GM18499 (cell line): ENCODE data around the gene ANK2.

Experiments used
- ATAC-seq: cut with Tn5 transposase; IDR thresholded peaks from one replicate; pipeline ENCODE4 v1.9.1; 2021; ENCODE audit warnings: moderate number of reproducible peaks; ENCODE audit not compliant: insufficient read depth, unreplicated experiment

Gene ANK2

DNA sequence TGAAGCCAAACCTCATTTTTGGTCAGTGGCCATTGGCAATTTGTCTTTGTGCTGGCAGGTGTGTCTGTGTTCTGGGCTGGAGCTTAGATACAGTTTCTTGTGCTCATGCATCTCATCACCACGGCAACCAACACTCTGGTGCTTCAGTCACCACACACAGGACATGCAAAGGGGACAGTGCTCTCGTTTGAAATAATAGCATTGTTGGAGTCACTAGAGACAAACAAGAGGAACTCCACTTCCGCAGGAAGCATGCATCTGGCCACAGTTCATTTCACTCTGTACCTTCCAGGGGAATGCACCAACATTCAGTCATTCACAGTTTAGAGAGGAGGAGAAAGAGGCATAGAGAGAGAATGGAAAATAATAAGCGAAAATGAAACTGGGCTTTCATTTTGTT lies 267.4 kb downstream of the ANK2 start:
- ATAC-seq: peak; percentile 92

DNA sequence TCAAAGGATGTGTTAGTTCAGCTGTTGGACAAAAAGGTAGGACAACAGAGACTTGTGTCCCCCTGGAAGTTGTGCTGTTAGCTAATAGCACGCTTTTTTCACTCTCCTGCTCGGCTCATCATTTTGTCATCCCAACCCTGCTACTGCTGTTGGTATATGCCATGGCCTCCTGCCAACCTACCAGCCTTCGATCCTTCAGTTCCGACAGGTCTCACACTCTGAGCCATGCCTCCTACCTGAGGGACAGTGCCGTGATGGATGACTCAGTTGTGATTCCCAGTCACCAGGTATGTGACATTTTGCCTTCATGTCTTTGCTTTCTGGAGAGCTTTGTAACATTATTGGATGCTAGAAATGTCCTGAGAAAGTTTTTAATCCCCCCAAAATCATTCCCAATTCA lies 268.1 kb downstream of the ANK2 start:
- ATAC-seq: no peak

DNA sequence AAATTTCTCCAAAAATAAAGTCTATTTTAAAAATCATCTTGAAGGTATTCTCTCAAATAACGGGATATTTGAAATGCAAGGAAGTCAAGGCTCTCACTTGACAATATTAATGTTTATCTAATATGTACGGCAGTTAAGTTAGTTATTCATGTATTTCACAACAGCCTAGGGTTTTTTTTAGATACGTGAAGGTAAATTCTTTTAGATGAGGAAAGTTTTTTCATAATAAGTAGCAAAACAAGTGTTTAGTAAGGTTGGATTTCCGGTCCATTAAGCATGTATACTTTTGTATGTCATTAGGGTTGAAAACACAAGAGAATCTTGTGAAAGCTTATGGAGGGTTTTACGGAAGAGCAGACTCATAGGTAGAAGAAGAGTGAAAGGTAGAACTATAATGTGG lies 273.3 kb downstream of the ANK2 start:
- ATAC-seq: no peak

DNA sequence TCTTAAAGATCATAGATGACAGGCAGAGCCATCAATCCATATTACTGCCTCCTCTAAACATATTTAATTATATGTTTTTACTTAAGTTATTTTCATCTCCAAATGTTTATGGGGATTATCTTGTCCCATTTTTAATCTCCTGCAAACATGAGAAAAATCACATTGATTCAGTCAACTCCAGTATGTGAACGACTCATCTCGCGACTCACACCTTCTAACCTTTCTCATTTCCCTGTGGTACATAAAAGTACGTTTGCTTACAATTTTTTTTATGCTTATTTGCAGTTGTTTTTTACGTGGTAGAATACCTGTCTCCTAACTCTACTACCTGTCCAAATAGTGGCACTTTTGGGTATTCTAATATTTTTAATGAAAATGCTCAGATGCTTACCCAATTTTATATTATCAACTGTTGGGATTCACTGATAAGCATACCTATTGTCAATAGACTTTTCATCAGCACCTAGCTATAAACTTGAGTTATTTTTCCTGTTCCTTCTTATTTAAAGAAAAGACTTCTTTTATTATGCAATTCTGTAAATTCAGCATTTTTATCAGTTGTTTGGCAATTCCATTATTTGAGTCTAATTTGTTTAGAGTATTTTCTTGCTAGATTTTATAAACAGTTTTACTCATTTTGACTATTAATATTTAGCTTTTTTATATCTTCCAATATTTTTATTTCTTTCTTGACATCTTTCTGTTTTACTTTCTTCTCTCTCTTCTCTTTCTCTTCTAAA lies 276.6 kb downstream of the ANK2 start:
- no peak for ATAC-seq

DNA sequence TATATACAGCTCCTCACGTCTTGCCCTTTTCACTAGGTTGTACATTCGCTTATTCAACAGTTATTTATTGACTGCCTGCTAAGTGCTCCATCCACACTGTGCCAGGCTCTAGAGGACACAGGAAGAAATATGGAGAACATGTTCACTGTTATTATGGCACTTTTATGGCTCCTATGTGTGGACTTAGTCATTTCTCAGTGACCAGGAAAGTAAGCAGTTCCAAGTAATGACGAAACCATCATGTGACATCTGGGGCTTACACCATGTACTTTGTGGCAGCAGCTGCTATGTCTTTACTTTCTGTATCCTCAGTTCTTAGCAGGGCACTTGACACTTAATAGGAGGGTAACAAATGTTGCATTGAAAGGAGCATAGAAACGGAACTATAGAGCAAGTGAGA lies 278.0 kb downstream of the ANK2 start:
- ATAC-seq: no peak

DNA sequence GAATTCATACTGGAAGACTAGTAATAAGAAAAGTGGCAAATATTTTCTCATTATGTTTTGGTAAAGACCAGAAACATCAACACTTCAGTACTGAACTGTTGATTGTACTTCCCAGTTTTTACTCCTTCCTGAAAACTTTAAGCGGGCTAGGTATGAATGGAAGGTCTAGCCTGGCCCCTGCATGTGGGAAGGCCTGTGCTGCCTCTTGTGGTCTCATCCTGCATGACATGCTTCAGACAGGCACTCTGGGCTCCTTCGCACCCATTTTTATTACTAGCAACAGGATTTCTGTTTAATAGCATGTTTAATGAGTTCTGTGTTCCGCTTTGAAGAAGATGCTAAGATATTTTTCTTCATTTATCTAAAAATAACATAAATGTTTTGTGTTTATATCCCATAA lies 279.1 kb downstream of the ANK2 start:
- no peak for ATAC-seq

DNA sequence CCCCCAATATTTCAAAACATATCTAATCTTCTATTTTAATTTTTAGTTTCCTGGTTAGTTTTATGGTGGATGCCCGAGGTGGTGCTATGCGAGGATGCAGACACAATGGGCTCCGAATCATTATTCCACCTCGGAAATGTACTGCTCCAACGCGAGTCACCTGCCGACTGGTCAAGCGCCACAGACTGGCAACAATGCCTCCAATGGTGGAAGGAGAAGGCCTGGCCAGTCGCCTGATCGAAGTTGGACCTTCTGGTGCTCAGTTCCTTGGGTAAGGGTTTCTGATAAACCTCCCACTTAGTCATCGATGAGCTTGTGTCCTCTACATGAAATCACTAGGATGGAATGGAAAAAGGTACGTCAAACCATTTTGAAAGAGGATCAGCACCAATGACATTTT lies 280.7 kb downstream of the ANK2 start:
- ATAC-seq: no peak

DNA sequence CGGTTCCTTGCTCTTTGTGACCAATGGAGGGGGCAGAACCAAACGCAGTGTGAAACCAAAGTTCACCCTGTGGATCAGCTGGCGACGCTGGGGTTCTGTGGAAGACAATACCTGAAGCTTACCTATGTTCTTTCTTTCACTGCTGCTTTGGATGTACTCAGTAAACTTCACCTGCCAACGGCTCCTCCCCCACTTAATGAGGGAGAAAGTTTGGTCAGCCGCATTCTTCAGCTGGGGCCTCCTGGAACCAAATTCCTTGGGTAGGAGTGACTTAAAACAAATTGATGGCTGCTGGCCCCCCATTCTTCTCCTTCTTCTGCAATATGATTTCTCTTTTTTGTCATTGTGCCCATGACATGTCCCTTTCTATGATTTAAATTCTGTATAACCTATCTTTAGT lies 282.4 kb downstream of the ANK2 start:
- no peak for ATAC-seq

DNA sequence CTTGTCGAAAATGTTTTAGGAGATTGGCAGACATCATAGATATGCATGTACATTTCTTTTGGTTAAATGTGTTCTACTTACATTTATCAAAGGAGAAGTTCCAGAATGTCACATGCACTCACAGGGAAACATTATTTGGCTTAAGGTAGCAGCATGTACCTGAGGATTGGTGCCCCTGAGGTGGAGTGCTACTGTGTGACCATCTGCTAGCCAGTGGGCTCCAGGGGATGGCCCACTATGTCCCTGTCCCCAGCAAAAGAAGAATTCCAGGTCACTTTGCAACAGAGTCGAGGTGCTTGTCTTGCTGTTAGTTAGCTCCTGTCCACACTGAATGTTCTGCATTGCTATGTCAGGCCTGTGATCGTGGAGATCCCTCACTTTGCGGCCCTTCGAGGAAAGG lies 283.2 kb downstream of the ANK2 start:
- ATAC-seq: no peak

DNA sequence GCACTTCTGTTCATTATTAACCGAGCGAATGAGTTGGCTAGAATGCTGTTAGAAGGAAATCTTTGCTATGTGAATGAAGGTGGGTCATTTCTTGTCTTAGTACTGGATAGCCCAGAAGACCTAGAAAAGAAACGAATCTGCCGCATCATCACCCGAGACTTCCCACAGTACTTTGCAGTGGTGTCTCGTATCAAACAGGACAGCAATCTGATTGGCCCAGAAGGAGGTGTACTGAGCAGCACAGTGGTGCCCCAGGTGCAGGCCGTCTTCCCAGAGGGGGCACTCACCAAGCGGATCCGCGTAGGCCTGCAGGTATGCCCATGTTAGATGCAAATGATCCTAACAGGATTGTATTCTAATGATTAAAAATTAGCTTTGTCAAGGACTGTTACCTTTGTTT lies 286.3 kb downstream of the ANK2 start:
- ATAC-seq: no peak

DNA sequence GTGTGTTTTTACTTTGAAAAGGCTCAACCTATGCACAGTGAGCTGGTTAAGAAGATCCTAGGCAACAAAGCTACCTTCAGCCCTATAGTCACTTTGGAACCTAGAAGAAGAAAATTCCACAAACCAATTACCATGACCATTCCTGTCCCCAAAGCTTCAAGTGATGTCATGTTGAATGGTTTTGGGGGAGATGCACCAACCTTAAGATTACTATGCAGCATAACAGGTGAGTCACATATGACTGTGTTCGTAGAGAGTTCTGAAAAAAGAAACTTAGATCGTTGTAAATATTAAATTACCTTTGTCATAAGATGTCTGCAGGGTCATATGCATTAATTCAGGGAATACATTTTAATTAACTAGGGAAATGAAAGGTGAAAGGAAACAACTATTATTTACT lies 287.1 kb downstream of the ANK2 start:
- ATAC-seq: no peak

DNA sequence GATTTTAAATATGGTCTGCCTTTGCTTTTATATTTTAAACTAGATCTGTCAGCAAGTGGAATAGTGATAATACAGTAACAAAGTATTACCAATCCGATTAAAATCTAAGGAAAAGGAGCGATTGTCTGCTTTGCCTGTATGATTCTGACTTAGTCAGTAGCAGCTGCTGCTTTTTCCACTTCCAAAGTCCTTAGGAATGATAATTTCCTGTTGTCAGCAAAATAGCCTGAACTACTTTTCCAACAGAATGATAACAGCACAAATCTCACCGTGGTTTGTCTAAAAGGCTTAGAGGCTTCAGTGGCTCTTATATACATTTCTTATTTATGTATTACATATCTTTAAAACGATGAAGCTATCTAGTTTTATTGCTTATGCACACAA lies 290.0 kb downstream of the ANK2 start:
- no peak for ATAC-seq

DNA sequence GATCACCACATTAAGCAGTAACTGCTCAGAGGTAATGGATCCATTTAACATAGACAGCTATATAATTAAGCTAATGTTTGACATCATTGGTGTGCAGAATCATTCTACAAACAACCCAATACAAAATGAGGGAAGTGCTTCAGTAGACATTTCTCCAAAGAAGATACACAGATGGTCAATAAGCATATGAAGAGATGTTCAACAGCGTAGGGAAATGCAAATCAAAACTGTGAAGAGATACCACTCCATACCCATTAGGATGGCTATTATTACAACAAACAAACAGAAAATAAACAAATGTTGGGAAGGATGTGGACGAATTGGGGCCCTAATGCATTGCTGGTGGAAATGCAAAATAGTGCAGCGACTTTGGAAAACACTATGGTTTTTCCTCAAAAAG lies 294.6 kb downstream of the ANK2 start:
- no peak for ATAC-seq

DNA sequence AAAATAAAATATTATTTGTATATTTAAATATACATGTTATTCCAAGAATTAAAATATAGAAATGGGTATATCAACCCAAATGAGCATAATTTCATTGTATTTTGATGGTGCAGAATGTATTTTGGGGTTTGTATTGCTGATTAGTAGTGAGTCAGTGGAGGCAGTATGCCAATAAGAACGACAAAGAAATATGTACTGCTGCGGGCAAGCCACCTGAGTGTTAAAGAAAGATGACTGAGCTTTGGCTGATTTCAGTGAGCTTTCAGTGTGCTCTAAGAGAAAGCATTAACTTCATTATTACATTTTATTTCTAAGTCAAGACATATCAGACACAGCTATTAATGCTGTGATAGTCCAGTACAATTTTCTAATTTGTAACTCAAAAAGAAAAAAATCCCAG lies 297.8 kb downstream of the ANK2 start:
- no peak for ATAC-seq

DNA sequence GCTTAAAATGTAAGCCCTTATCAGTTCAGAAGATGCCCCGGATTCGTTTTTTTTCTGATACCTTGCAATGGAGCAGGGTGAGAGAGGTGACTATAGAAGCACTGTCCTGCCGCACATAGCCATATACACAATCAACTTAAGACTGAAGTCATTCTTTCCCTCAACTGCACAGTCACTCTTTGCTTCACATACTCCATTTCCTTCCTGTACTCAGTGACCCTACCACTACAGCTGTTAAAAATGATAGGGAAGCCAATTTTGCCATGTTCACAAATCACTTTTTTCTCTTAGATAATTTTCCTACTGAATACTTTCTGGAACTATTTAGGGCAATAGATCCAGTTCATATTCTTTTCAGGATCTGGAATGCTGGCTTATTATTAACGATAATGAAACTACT lies 300.0 kb downstream of the ANK2 start:
- ATAC-seq: peak; percentile 73

DNA sequence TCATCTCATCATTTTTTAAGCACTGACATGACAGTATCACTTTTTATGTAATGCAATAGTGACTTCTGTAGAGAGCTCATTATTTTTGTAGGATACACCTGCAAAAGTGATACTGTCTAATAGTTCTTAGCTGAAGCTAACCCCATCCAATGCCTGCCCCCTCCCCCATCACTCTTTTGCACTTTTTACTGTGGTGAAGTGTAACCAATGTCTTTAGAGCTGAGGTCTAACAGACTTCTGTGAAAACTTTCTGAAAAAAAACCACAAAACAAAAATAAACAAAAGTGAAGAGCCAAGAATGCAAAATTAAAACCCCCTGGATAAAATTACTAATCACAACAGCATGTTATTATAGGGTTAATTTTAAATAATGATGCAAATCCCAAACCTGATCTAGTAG lies 301.1 kb downstream of the ANK2 start:
- no peak for ATAC-seq

DNA sequence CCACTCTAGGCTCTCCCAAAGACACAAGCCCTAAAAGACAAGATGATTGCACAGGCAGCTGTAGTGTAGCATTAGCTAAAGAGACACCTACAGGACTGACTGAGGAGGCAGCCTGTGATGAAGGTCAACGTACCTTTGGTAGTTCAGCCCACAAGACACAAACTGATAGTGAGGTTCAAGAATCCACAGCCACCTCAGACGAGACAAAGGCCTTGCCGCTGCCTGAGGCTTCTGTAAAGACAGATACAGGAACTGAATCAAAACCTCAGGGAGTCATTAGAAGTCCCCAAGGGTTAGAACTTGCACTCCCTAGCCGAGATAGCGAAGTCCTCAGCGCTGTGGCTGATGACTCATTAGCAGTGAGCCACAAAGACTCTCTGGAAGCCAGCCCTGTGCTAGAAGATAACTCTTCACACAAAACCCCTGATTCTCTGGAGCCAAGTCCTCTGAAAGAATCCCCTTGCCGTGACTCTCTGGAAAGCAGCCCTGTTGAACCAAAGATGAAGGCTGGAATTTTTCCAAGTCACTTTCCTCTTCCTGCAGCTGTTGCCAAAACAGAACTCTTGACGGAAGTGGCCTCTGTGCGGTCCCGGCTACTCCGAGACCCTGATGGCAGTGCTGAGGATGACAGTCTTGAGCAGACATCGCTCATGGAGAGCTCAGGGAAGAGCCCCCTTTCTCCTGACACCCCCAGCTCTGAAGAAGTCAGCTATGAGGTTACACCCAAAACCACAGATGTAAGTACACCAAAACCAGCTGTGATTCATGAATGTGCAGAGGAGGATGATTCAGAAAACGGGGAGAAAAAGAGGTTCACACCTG lies 306.3 kb downstream of the ANK2 start:
- peak; percentile 98 for ATAC-seq

DNA sequence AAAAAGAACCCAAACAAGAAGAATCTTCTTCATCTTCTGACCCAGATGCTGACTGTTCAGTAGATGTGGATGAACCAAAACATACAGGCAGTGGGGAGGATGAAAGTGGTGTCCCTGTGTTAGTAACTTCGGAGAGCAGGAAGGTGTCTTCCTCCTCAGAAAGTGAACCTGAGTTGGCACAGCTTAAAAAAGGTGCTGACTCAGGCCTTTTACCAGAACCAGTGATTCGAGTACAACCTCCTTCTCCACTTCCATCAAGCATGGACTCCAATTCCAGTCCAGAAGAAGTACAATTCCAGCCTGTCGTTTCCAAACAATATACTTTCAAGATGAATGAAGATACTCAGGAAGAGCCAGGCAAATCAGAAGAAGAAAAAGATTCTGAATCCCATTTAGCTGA lies 307.0 kb downstream of the ANK2 start:
- no peak for ATAC-seq

DNA sequence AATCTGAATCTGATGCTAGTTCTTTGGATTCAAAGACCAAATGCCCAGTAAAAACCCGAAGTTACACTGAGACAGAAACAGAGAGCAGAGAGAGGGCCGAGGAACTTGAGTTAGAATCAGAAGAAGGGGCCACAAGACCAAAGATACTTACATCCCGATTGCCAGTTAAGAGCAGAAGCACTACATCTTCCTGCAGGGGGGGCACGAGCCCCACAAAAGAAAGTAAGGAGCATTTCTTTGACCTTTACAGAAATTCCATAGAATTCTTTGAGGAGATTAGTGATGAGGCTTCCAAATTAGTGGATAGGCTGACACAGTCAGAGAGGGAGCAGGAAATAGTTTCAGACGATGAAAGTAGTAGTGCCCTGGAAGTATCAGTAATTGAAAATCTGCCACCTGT lies 309.3 kb downstream of the ANK2 start:
- no peak for ATAC-seq

DNA sequence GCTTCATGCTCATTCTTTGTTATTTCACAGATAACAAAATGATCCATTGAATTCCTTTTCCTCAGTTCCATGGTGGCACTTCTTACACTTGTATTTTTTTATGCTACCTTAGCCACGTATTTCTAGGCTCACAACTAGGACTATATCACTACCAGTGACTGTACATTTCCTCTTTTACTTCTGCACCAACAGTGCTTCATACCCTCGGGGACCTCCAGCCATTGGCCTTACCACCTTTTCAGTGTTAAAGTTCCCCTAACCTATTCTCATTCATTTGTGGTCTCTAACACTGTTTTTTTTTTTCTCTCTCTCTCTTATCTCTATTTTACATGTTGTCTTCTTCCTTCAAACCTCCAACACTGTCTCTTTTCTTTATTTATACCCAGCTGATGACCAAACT lies 315.9 kb downstream of the ANK2 start:
- ATAC-seq: no peak

DNA sequence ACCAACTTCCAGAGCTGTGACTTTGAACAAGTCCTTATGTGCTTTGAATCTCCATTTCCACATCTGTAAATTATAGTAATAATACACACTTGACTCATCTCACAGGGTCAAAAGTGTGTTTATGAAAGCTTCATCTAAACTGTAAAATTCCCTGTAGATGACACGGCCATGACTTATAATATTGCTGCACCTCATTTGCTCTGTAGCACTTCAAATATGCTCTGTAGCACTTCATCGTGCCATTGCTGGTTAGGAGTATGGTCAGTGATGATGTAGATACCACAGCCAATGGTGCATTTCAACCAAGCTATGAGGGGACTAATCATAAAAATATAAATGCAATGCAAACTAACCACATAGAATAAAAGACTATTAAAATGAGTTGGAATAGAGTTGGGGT lies 318.6 kb downstream of the ANK2 start:
- ATAC-seq: no peak

DNA sequence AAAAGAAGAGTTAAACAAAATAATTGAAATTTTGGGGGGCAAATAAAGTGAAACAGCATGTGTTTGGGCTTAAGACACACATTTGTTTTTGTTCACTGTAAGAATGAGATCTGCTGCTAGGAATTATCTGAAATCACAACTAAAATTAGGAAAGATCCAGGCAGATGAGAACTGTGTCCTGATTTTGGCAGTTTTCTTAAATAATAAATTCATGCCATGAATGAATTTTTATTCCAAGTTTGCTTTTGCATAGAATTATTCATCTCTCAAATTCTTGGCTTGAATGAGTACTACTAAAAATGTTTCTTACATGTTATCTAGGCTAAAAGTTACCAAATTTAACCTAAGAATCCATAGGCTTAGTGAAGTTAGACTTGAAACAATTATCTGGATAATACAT lies 321.7 kb downstream of the ANK2 start:
- no peak for ATAC-seq
